K562 (cell line): ENCODE data around the gene CYP2A6. TPM values are rescaled to one million over a fixed set of nuclear protein-coding genes. Genes with fewer than 3 reads are reported as not detected.
A peak's percentile ranks its signal among the peaks of the same experiment; 100 is the strongest.

Experiments
- ATAC-seq: fragments of 200-7000 bp; cut with Tn5 transposase; 3 replicates; pipeline ENCODE4 v1.9.1; 2020; ENCODE audit warnings: moderate library complexity
- BruUV-seq: library from RNA; stranded (reverse); fragments of 400-500 nt; replicated peaks from 2 replicates; lab custom pipeline; 2021; lab: Mats Ljungman, UMichigan
- CTCF ChIA-PET: fragments of 300-600 bp; formaldehyde crosslinking; extraction: SDS; loops from one replicate; lab custom pipeline; 2021; ENCODE audit warnings: low intra/inter-chr PET ratio; lab: Yijun Ruan, JAX
- POLR2A ChIA-PET: fragments of 300-600, 350-650 bp; sonication (Branson Sonifier 250); formaldehyde crosslinking; extraction: SDS; loops from one replicate; lab custom pipeline; 2021; ENCODE audit warnings: antibody characterized with exemption, inconsistent platforms; lab: Yijun Ruan, JAX
- DNase-seq, 4 experiments: peaks; one replicate each; pipeline versions ENCODE4 v3.0.0 to v3.0.0-alpha.2; 2011 to 2018; ENCODE audit warnings: low spot score in 3 of 4, mixed read lengths in 3 of 4; ENCODE audit errors: extremely low read depth in 1 of 4
- FAIRE-seq: peaks from 2 replicates; lab custom pipeline; 2011; peaks lifted over from hg19 to GRCh38; lab: Jason Lieb, UNC
- H2AFZ ChIP-seq: 2 replicates; pipeline ENCODE4 v1.6.0; 2011; ENCODE audit warnings: low read depth, low read length, control low read depth, inconsistent platforms
- H3K27ac ChIP-seq: fragments of 200-600 bp; 3 replicates; pipeline ENCODE4 v1.8.0; 2011; ENCODE audit warnings: low read depth, mild to moderate bottlenecking, control low read depth, inconsistent platforms, low read length, moderate library complexity, mixed read lengths; ENCODE audit errors: extremely low read depth
- H3K27me3 ChIP-seq, 2 experiments: fragments of 300-600 bp in 1 of 2; 2 replicates in 1 of 2; 3 replicates in 1 of 2; pipeline versions ENCODE4 v1.6.0 to v1.8.0; 2011; ENCODE audit warnings: inconsistent platforms in 2 of 2, low read length in 2 of 2, mild to moderate bottlenecking in 1 of 2, mixed read lengths in 1 of 2, moderate library complexity in 1 of 2; ENCODE audit not compliant: control insufficient read depth in 2 of 2, insufficient read depth in 2 of 2
- H3K36me3 ChIP-seq: fragments of 300-600 bp; 3 replicates; pipeline ENCODE4 v1.8.0; 2011; ENCODE audit warnings: mild to moderate bottlenecking, low read length, inconsistent platforms; ENCODE audit not compliant: control insufficient read depth, insufficient read depth
- H3K4me1 ChIP-seq, 2 experiments: fragments of 200-600 bp in 1 of 2; replicated peaks in 1 of 2; 2 replicates in 1 of 2; 3 replicates in 1 of 2; pipeline versions ENCODE4 v1.5.1 to v1.8.0; 2011; ENCODE audit warnings: inconsistent platforms in 2 of 2, low read length in 2 of 2, mild to moderate bottlenecking in 1 of 2, mixed read lengths in 1 of 2, moderate library complexity in 1 of 2; ENCODE audit not compliant: control insufficient read depth in 2 of 2, insufficient read depth in 2 of 2
- H3K4me2 ChIP-seq: 2 replicates; pipeline ENCODE4 v1.6.1; 2011; ENCODE audit warnings: low read length, control low read depth, inconsistent platforms, mixed read lengths; ENCODE audit not compliant: insufficient read depth
- H3K4me3 ChIP-seq: fragments of 200-600 bp; sonication (generic), shearing (Covaris generic); 2 replicates; pipeline ENCODE4 v1.5.1; 2016; ENCODE audit warnings: control low read depth, inconsistent platforms
- H3K79me2 ChIP-seq: fragments of 200-600 bp; 3 replicates; pipeline ENCODE4 v1.8.0; 2011; ENCODE audit warnings: low read length, inconsistent platforms; ENCODE audit not compliant: control insufficient read depth, insufficient read depth
- H3K9ac ChIP-seq, 2 experiments: 2 replicates each; pipeline versions ENCODE4 v1.6.0 to v1.6.1; 2011; ENCODE audit warnings: low read depth in 2 of 2, low read length in 2 of 2, control low read depth in 1 of 2, inconsistent platforms in 1 of 2, mild to moderate bottlenecking in 1 of 2, mixed read lengths in 1 of 2; ENCODE audit not compliant: insufficient read depth in 1 of 2
- H3K9me1 ChIP-seq: one replicate; pipeline ENCODE4 v1.6.0; 2011; ENCODE audit warnings: inconsistent platforms, mild to moderate bottlenecking, low read length, moderate library complexity; ENCODE audit not compliant: control insufficient read depth, insufficient read depth
- H3K9me3 ChIP-seq: replicated peaks from 2 replicates; pipeline ENCODE4 v1.5.1; 2011; ENCODE audit warnings: low read depth, low read length, inconsistent platforms; ENCODE audit not compliant: control insufficient read depth, insufficient read depth
- H4K20me1 ChIP-seq: replicated peaks from 2 replicates; pipeline ENCODE4 v1.6.1; 2011; ENCODE audit warnings: low read length, inconsistent platforms, mixed read lengths; ENCODE audit not compliant: control insufficient read depth, insufficient read depth
- CBX5 ChIP-seq: IDR thresholded peaks from 2 replicates; pipeline ENCODE4 v1.6.1; 2014; ENCODE audit warnings: low read depth, borderline replicate concordance
- GABPB2 ChIP-seq: fragments of 250-450 bp; sonication (Bioruptor Pico); conservative IDR thresholded peaks from 2 replicates; pipeline ENCODE4 v1.5.1; 2021; ENCODE audit warnings: mild to moderate bottlenecking
- HLTF ChIP-seq: fragments of 450-650 bp; IDR thresholded peaks from 2 replicates; pipeline ENCODE4 v1.6.1; 2016
- HSF4 ChIP-seq: fragments of 250-450 bp; sonication (Bioruptor Pico); IDR thresholded peaks from 2 replicates; pipeline ENCODE4 v2.1.2; 2022; ENCODE audit warnings: mild to moderate bottlenecking, moderate library complexity, borderline replicate concordance
- L3MBTL2 ChIP-seq: fragments of 450-650 bp; IDR thresholded peaks from 2 replicates; pipeline ENCODE4 v1.6.1; 2016; ENCODE audit warnings: mild to moderate bottlenecking, moderate library complexity
- NCOA1 ChIP-seq: fragments of 450-650 bp; IDR thresholded peaks from 2 replicates; pipeline ENCODE4 v1.6.1; 2016; ENCODE audit warnings: low read depth
- PHF20 ChIP-seq: fragments of 450-650 bp; IDR thresholded peaks from 2 replicates; pipeline ENCODE4 v1.6.1; 2018; ENCODE audit not compliant: partially characterized antibody
- TCFL5 ChIP-seq: fragments of 250-450 bp; sonication (Bioruptor Pico); conservative IDR thresholded peaks from 2 replicates; pipeline ENCODE4 v1.6.1; 2021; ENCODE audit warnings: mild to moderate bottlenecking, moderate library complexity, matching md5 sums
- ZNF561 ChIP-seq: fragments of 450-650 bp; formaldehyde crosslinking; conservative IDR thresholded peaks from 2 replicates; pipeline ENCODE4 v1.4.0; 2020; ENCODE audit warnings: mild to moderate bottlenecking, moderate library complexity
- ZNF79 ChIP-seq: fragments of 250-450 bp; sonication (Bioruptor Pico); IDR thresholded peaks from 2 replicates; pipeline ENCODE4 v1.4.0; 2020; ENCODE audit warnings: low read depth, mild to moderate bottlenecking, moderate library complexity
- whole genome bisulfite sequencing: fragments of 100-300 bp; shearing (Covaris generic); methylation state at CpG from one replicate; pipeline ENCODE4 v1.1.6; 2016; ENCODE audit warnings: low coverage, mixed read lengths; ENCODE audit not compliant: insufficient coverage; ENCODE audit errors: missing lambda C conversion rate; 5-methylcytosine and 5-hydroxymethylcytosine counted together
- in situ Hi-C: fragments of 300-500 bp; cut with MboI; formaldehyde crosslinking; loops from 4 replicates; pipeline ENCODE4 v1.15.0; 2018; ENCODE audit warnings: inconsistent platforms, mixed read lengths
- intact Hi-C: fragments of 100-400 bp; cut with micrococcal nuclease; formaldehyde crosslinking; loops from 2 replicates; pipeline ENCODE4 v1.14.2; 2022
- polyA plus RNA-seq, 8 experiments: library from polyadenylated mRNA; depleted of rRNA in 4 of 8; stranded (reverse) in 5 of 8; unstranded in 3 of 8; fragments of >200 nt; fragmentation: Nextera tagmentation in 2 of 8; fragmentation: Illumina TruSeq in 1 of 8; extraction: Ambion mirVana in 2 of 8; extraction: Trizol in 1 of 8; gene quantifications; 2 replicates each; pipeline versions ENCODE4 v1.2.1 to v1.2.3, GENCODE V29; 2011 to 2014; ENCODE audit warnings: inconsistent platforms in 1 of 8, missing spikeins in 1 of 8
- total RNA-seq, 7 experiments: library from RNA; depleted of rRNA in 6 of 7; stranded (reverse); fragments of >200 nt in 6 of 7; fragmentation: Illumina TruSeq in 2 of 7; extraction: Trizol in 2 of 7; gene quantifications; 2 replicates each; pipeline versions ENCODE4 v1.2.1 to v1.2.3, GENCODE V29; 2011 to 2021; ENCODE audit warnings: low replicate concordance in 1 of 7
- TF ChIP-seq, protein P1 (sequence below): sonication (generic); formaldehyde crosslinking; IDR thresholded peaks from 2 replicates; pipeline ENCODE4 v1.8.0; 2023; ENCODE audit warnings: missing genetic modification reagents, mild to moderate bottlenecking, borderline replicate concordance
- TF ChIP-seq, protein P2 (sequence below): sonication (generic); formaldehyde crosslinking; IDR thresholded peaks from 2 replicates; pipeline ENCODE4 v1.8.1; 2023; ENCODE audit warnings: mild to moderate bottlenecking, missing genetic modification reagents
- TF ChIP-seq, protein P3 (sequence below): fragments of 450-650 bp; formaldehyde crosslinking; conservative IDR thresholded peaks from 2 replicates; pipeline ENCODE4 v1.4.0; 2022; ENCODE audit warnings: mild to moderate bottlenecking, missing genetic modification characterization
- TF ChIP-seq, protein P4 (sequence below): fragments of 250-450 bp; sonication (Bioruptor Pico); IDR thresholded peaks from 2 replicates; pipeline ENCODE4 v1.5.0; 2021

CYP2A6 gene
- total and polyA plus RNA-seq, 9 of the 15 experiments (the other 6 are each of a cell fraction or from before 2014, with no cell fraction given): 0.31 TPM; not detected in 8

DNA sequence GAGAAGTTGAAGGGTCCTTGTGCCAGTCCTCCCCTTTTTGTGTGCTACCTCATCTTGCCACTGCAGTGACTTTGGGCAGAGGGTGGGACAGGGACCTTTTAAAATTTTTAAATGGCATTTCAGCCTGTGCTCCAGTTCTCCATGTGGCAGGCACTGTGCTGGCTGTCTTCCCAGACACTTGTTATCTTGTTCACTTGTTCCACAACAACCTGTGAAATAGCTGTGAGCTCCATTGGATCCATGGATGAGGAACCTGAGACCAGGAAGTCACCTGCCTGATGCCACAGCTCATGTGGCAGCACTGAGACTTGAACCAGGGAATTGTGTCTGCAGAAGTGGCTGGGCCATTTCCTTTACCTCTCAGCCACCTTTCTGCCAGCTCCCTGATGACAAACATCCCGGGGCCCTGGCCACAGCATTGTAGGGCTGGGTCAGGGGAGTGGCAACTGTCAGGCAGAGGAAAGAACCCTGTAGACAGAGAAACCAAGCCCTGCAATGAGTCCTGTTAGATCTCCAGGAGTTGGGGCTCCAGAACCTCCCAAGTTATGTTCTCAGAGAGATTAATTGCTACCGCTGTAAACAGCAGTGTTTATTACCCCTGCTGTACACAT is 44.9 kb downstream of the CYP2A6 start:
- H3K27ac ChIP-seq: peak overlapping the region; percentile 14; the same call in 1 of the 3 replicates
- H3K79me2 ChIP-seq: peaks cover 77% of the 10 kb centered on the region
- no peak overlapping the region for H3K4me2 ChIP-seq
- DNase-seq: no peak
- intact Hi-C loops (loop anchor here (5.0 kb wide), 1 partner anchor 143 kb away; no protein-coding TSS in a partner anchor), in situ Hi-C loops (no loop called here)
- no peak overlapping the region for H3K4me3 ChIP-seq
- no peaks in the 10 kb centered on the region for H3K27me3 ChIP-seq
- H3K9me3 ChIP-seq: no peaks in the 10 kb centered on the region
- H3K36me3 ChIP-seq: peaks cover 92% of the 10 kb centered on the region
- 68% methylated on average over 2 of the region's 2 CpGs for WGBS
- FAIRE-seq: peak; percentile 11
- no peak for ATAC-seq
- H2AFZ ChIP-seq: no peak overlapping the region
- H3K9ac ChIP-seq: peak overlapping the region in 1 of 2 experiments; percentile 64; a peak in 2 of 4 replicates
- peaks cover 58% of the 10 kb centered on the region for H4K20me1 ChIP-seq
- H3K9me1 ChIP-seq: peaks cover 24% of the 10 kb centered on the region
- ChIA-PET CTCF (no interaction called here), POLR2A (interaction anchor here (0.6 to 3.7 kb wide), 9 partner anchors 19 to 1562 kb away, joined by 3 to 26 read pairs (median 3); partner anchors contain the start of gene RAB4B)
- BruUV-seq: no TSS peak
- H3K4me1 ChIP-seq: peaks cover 45 to 82% of the 10 kb centered on the region in 2 experiments
- TF ChIP-seq PHF20 (no peak), CBX5 (no peak), ZNF79 (CRISPR knock-in tag) (no peak), HSF4 (CRISPR knock-in tag) (no peak), GABPB2 (CRISPR knock-in tag) (no peak), TCFL5 (CRISPR knock-in tag) (no peak), HLTF (no peak), L3MBTL2 (no peak), NCOA1 (no peak), ZNF561 (CRISPR knock-in tag) (no peak)
- TF ChIP-seq, protein P1, sequence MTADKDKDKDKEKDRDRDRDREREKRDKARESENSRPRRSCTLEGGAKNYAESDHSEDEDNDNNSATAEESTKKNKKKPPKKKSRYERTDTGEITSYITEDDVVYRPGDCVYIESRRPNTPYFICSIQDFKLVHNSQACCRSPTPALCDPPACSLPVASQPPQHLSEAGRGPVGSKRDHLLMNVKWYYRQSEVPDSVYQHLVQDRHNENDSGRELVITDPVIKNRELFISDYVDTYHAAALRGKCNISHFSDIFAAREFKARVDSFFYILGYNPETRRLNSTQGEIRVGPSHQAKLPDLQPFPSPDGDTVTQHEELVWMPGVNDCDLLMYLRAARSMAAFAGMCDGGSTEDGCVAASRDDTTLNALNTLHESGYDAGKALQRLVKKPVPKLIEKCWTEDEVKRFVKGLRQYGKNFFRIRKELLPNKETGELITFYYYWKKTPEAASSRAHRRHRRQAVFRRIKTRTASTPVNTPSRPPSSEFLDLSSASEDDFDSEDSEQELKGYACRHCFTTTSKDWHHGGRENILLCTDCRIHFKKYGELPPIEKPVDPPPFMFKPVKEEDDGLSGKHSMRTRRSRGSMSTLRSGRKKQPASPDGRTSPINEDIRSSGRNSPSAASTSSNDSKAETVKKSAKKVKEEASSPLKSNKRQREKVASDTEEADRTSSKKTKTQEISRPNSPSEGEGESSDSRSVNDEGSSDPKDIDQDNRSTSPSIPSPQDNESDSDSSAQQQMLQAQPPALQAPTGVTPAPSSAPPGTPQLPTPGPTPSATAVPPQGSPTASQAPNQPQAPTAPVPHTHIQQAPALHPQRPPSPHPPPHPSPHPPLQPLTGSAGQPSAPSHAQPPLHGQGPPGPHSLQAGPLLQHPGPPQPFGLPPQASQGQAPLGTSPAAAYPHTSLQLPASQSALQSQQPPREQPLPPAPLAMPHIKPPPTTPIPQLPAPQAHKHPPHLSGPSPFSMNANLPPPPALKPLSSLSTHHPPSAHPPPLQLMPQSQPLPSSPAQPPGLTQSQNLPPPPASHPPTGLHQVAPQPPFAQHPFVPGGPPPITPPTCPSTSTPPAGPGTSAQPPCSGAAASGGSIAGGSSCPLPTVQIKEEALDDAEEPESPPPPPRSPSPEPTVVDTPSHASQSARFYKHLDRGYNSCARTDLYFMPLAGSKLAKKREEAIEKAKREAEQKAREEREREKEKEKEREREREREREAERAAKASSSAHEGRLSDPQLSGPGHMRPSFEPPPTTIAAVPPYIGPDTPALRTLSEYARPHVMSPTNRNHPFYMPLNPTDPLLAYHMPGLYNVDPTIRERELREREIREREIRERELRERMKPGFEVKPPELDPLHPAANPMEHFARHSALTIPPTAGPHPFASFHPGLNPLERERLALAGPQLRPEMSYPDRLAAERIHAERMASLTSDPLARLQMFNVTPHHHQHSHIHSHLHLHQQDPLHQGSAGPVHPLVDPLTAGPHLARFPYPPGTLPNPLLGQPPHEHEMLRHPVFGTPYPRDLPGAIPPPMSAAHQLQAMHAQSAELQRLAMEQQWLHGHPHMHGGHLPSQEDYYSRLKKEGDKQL (CRISPR knock-in tag): no peak
- TF ChIP-seq, protein P2, sequence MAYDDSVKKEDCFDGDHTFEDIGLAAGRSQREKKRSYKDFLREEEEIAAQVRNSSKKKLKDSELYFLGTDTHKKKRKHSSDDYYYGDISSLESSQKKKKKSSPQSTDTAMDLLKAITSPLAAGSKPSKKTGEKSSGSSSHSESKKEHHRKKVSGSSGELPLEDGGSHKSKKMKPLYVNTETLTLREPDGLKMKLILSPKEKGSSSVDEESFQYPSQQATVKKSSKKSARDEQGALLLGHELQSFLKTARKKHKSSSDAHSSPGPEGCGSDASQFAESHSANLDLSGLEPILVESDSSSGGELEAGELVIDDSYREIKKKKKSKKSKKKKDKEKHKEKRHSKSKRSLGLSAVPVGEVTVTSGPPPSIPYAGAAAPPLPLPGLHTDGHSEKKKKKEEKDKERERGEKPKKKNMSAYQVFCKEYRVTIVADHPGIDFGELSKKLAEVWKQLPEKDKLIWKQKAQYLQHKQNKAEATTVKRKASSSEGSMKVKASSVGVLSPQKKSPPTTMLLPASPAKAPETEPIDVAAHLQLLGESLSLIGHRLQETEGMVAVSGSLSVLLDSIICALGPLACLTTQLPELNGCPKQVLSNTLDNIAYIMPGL (CRISPR knock-in tag): no peak
- TF ChIP-seq, protein P3, sequence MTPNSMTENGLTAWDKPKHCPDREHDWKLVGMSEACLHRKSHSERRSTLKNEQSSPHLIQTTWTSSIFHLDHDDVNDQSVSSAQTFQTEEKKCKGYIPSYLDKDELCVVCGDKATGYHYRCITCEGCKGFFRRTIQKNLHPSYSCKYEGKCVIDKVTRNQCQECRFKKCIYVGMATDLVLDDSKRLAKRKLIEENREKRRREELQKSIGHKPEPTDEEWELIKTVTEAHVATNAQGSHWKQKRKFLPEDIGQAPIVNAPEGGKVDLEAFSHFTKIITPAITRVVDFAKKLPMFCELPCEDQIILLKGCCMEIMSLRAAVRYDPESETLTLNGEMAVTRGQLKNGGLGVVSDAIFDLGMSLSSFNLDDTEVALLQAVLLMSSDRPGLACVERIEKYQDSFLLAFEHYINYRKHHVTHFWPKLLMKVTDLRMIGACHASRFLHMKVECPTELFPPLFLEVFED (CRISPR knock-in tag): no peak
- TF ChIP-seq, protein P4, sequence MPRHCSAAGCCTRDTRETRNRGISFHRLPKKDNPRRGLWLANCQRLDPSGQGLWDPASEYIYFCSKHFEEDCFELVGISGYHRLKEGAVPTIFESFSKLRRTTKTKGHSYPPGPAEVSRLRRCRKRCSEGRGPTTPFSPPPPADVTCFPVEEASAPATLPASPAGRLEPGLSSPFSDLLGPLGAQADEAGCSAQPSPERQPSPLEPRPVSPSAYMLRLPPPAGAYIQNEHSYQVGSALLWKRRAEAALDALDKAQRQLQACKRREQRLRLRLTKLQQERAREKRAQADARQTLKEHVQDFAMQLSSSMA (CRISPR knock-in tag): no peak
